Caco-2 (cell line): ENCODE data around the gene KY. TPM values are rescaled to one million over a fixed set of nuclear protein-coding genes. Genes with fewer than 3 reads are reported as not detected.

Experiments used
- BruUV-seq: library from RNA; stranded (reverse); fragments of 400-500 nt; replicated peaks from 2 replicates; lab custom pipeline; 2021; lab: Mats Ljungman, UMichigan
- CTCF ChIA-PET: fragments of 300-600 bp; sonication (Branson Sonifier 250); formaldehyde crosslinking; loops from one replicate; lab custom pipeline; 2022; ENCODE audit warnings: antibody characterized with exemption; lab: Charles Lee
- POLR2A ChIA-PET: fragments of 300-600 bp; sonication (Branson Sonifier 250); formaldehyde crosslinking; loops from one replicate; lab custom pipeline; 2022; ENCODE audit warnings: antibody characterized with exemption; lab: Charles Lee
- DNase-seq, 2 experiments: peaks; one replicate each; pipeline versions ENCODE4 v3.0.0 to v3.0.0-alpha.2; 2020 to 2022
- H3K27me3 ChIP-seq: replicated peaks from 2 replicates; pipeline ENCODE4 v1.6.0; 2011; ENCODE audit warnings: low read length; ENCODE audit not compliant: control insufficient read depth, insufficient read depth
- H3K36me3 ChIP-seq: 2 replicates; pipeline ENCODE4 v1.5.1; 2011; ENCODE audit warnings: low read length; ENCODE audit not compliant: control insufficient read depth, insufficient read depth
- H3K4me1 ChIP-seq: fragments of 250-450 bp; sonication (Bioruptor Pico); 2 replicates; pipeline ENCODE4 v1.5.1; 2020; ENCODE audit warnings: mild to moderate bottlenecking
- H3K4me3 ChIP-seq: 2 replicates; pipeline ENCODE4 v1.5.1; 2011; ENCODE audit warnings: low read depth, mild to moderate bottlenecking, control low read depth, low read length
- H3K9me3 ChIP-seq: fragments of 250-450 bp; sonication (Bioruptor Pico); 2 replicates; pipeline ENCODE4 v1.5.1; 2020; ENCODE audit warnings: mild to moderate bottlenecking, moderate library complexity
- H3K27ac Mint-ChIP-seq: one replicate; pipeline ENCODE4 v1.8.0; 2022; ENCODE audit warnings: mixed read lengths; ENCODE audit not compliant: unreplicated experiment
- H3K27me3 Mint-ChIP-seq: one replicate; pipeline ENCODE4 v1.8.0; 2022; ENCODE audit warnings: mixed read lengths; ENCODE audit not compliant: insufficient read depth, unreplicated experiment
- H3K36me3 Mint-ChIP-seq: one replicate; pipeline ENCODE4 v1.8.0; 2022; ENCODE audit warnings: mild to moderate bottlenecking, mixed read lengths; ENCODE audit not compliant: insufficient read depth, unreplicated experiment
- H3K4me1 Mint-ChIP-seq: one replicate; pipeline ENCODE4 v1.8.0; 2022; ENCODE audit warnings: low read depth, mixed read lengths; ENCODE audit not compliant: unreplicated experiment
- H3K4me3 Mint-ChIP-seq: one replicate; pipeline ENCODE4 v1.8.0; 2022; ENCODE audit warnings: mild to moderate bottlenecking, moderate library complexity, mixed read lengths; ENCODE audit not compliant: unreplicated experiment
- H3K9me3 Mint-ChIP-seq: one replicate; pipeline ENCODE4 v1.8.0; 2022; ENCODE audit warnings: mixed read lengths; ENCODE audit not compliant: unreplicated experiment
- CTCF ChIP-seq, 2 experiments: fragments of 200-600 bp in 1 of 2; IDR thresholded peaks; 1 replicate in 1 of 2; 2 replicates in 1 of 2; pipeline versions ENCODE4 v1.5.1 to v1.8.0; 2011 to 2022; ENCODE audit warnings: antibody characterized with exemption in 1 of 2, control low read depth in 1 of 2, inconsistent platforms in 1 of 2, low read depth in 1 of 2, low read length in 1 of 2, mild to moderate bottlenecking in 1 of 2, moderate library complexity in 1 of 2; ENCODE audit not compliant: insufficient read depth in 1 of 2, severe bottlenecking in 1 of 2, unreplicated experiment in 1 of 2
- intact Hi-C: fragments of 100-400 bp; cut with micrococcal nuclease; formaldehyde crosslinking; loops from one replicate; pipeline ENCODE4 v1.10.0; 2022; ENCODE audit not compliant: unreplicated experiment
- total RNA-seq: library from RNA; stranded (reverse); gene quantifications from 2 replicates; pipeline ENCODE4 v1.2.3, GENCODE V29; 2022

KY gene
- total RNA-seq, 1 experiment from 2014 or later: not detected

DNA sequence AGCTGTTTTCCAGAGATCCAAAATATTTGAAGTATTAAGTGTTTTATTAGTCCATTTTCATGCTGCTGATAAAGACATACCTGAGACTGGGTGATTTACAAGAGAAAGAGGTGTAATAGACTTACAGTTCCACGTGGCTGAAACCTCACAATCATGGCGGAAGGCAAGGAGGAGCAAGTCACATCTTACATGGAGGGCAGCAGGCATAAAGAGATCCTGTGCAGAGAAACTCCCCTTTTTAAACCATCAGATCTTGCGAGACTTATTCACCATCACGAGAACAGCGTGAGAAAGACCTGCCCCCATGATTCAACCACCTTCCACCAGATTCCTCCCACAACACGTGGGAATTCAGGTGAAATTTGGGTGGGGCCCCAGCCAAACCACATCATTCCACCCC is 82.0 kb downstream of the KY start:
- peaks cover 11% of the 10 kb centered on the region for H3K36me3 Mint-ChIP-seq

DNA sequence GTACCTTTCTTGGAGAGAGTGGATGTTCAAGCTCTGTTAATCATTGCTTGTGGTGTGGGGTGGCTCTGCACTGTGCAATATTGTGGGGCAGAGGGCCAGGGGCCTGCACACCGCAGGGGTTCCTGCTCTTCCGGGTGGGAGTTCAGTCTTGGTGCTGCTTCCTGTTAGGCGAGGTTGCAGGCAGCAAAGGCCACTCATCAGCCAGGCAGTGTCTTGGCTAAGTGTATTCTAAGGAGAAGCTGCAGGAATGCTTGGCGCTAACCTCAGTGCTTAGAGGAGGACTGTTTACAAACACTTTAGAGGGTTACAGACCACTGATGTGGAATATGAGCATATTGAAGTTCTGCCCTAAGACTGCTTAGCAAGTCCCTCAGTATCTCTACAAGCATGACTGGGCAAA is 83.2 kb downstream of the KY start:
- ChIA-PET POLR2A (no interaction called here), CTCF (no interaction called here)
- no peaks in the 10 kb centered on the region for H3K27me3 Mint-ChIP-seq
- DNase-seq: no peak
- H3K27ac Mint-ChIP-seq: no peak overlapping the region
- H3K9me3 Mint-ChIP-seq: peaks cover 31% of the 10 kb centered on the region
- H3K4me3 Mint-ChIP-seq: no peak overlapping the region
- Histone ChIP-seq H3K4me3 (no peak overlapping the region), H3K9me3 (peaks cover 12% of the 10 kb centered on the region; the same call in 1 of the 2 replicates), H3K27me3 (no peaks in the 10 kb centered on the region), H3K4me1 (no peaks in the 10 kb centered on the region), H3K36me3 (no peaks in the 10 kb centered on the region)
- H3K4me1 Mint-ChIP-seq: no peaks in the 10 kb centered on the region
- intact Hi-C loops: no loop called here
- TF ChIP-seq CTCF (IDR thresholded peaks at IDR 0.05; ENCODE audit: insufficient read depth in 1 of 2, low read depth in 1 of 2, low read length in 1 of 2, severe bottlenecking in 1 of 2, unreplicated experiment in 1 of 2): no peak
- peaks cover 14% of the 10 kb centered on the region for H3K36me3 Mint-ChIP-seq
- BruUV-seq: no TSS peak

More for the DNA sequence above, 82.0 kb downstream of the KY start:
- Histone ChIP-seq H3K36me3 (no peaks in the 10 kb centered on the region), H3K4me3 (no peak overlapping the region), H3K9me3 (peaks cover 19% of the 10 kb centered on the region), H3K4me1 (no peaks in the 10 kb centered on the region), H3K27me3 (no peaks in the 10 kb centered on the region)
- intact Hi-C loops: no loop called here
- DNase-seq: no peak
- BruUV-seq: no TSS peak
- no peaks in the 10 kb centered on the region for H3K27me3 Mint-ChIP-seq
- POLR2A ChIA-PET: no interaction called here
- CTCF ChIA-PET: no interaction called here
- no peak overlapping the region for H3K4me3 Mint-ChIP-seq
- H3K27ac Mint-ChIP-seq: no peak overlapping the region
- no peak for TF ChIP-seq CTCF (IDR thresholded peaks at IDR 0.05; ENCODE audit: insufficient read depth in 1 of 2, low read depth in 1 of 2, low read length in 1 of 2, severe bottlenecking in 1 of 2, unreplicated experiment in 1 of 2)
- no peaks in the 10 kb centered on the region for H3K4me1 Mint-ChIP-seq
- peaks cover 30% of the 10 kb centered on the region for H3K9me3 Mint-ChIP-seq

- no peaks in the 10 kb centered on the region for H3K36me3 ChIP-seq
- no peaks in the 10 kb centered on the region for H3K27me3 ChIP-seq
- Mint-ChIP-seq H3K36me3 (peaks cover 8% of the 10 kb centered on the region), H3K4me1 (no peaks in the 10 kb centered on the region), H3K9me3 (peaks cover 20% of the 10 kb centered on the region), H3K27ac (no peak overlapping the region), H3K4me3 (no peak overlapping the region), H3K27me3 (no peaks in the 10 kb centered on the region)
- H3K9me3 ChIP-seq: peaks cover 11% of the 10 kb centered on the region; the same call in 1 of the 2 replicates
- TF ChIP-seq CTCF (IDR thresholded peaks at IDR 0.05; ENCODE audit: insufficient read depth in 1 of 2, low read depth in 1 of 2, low read length in 1 of 2, severe bottlenecking in 1 of 2, unreplicated experiment in 1 of 2): no peak
- intact Hi-C loops: no loop called here
- no TSS peak for BruUV-seq
- ChIA-PET CTCF (no interaction called here), POLR2A (no interaction called here)
- no peaks in the 10 kb centered on the region for H3K4me1 ChIP-seq
- H3K4me3 ChIP-seq: no peak overlapping the region
- no peak for DNase-seq
Measured at GRCh38 chr3:134564991-134565390, 85.8 kb downstream of the KY start.
